Stimulated activated memory B cell treated with anti-CD40 and anti-IgM and Interleukin-4, amounts not matched to agents 10 μg/mL and 1 μg/mL and 100 μg/mL, for 72 hours (primary cell): ENCODE data around the gene RHEX.
A peak's percentile ranks its signal among the peaks of the same experiment; 100 is the strongest.
"Not testable (repeated sequence)": the region's sequence is repeated elsewhere in the genome, so short reads cannot be mapped to it uniquely, and the experiment has no call there.

ENCODE experiments used
- ATAC-seq: fragments of 150-1000 bp; cut with Tn5 transposase; 2 replicates; pipeline ENCODE4 v1.10.0; 2021
- H3K27ac Mint-ChIP-seq: one replicate; pipeline ENCODE4 v1.8.0; 2022; ENCODE audit warnings: mild to moderate bottlenecking, mixed read lengths
- H3K27me3 Mint-ChIP-seq: one replicate; pipeline ENCODE4 v1.8.0; 2022; ENCODE audit warnings: mixed read lengths
- H3K36me3 Mint-ChIP-seq: one replicate; pipeline ENCODE4 v1.8.0; 2022; ENCODE audit warnings: mixed read lengths
- H3K4me1 Mint-ChIP-seq: one replicate; pipeline ENCODE4 v1.8.0; 2022; ENCODE audit warnings: mixed read lengths
- H3K4me3 Mint-ChIP-seq: one replicate; pipeline ENCODE4 v1.8.0; 2022; ENCODE audit warnings: mild to moderate bottlenecking, moderate library complexity, mixed read lengths
- H3K9me3 Mint-ChIP-seq: one replicate; pipeline ENCODE4 v1.8.0; 2022; ENCODE audit warnings: mixed read lengths

RHEX gene

GRCh38 chr1:206052919-206053610 is at the start of gene RHEX:
TSS of gene RHEX (plus strand) at chr1:206053173. CDS start at chr1:206097829, 44,656 bp downstream.
- not testable (repeated sequence) for H3K9me3 Mint-ChIP-seq, ATAC-seq, H3K27me3 Mint-ChIP-seq
- Mint-ChIP-seq H3K4me1 (peaks cover 84% of the 10 kb centered on the region), H3K4me3 (peak within 1 kb of the TSS; percentile 84), H3K36me3 (peaks cover 52% of the 10 kb centered on the region), H3K27ac (peak within 1 kb of the TSS; percentile 94)

GRCh38 chr1:206003854-206004800 is 48.8 kb upstream of the RHEX start:
- Mint-ChIP-seq H3K4me3 (no peak overlapping the region), H3K4me1 (peaks cover 13% of the 10 kb centered on the region), H3K27ac (no peak overlapping the region), H3K27me3 (no peaks in the 10 kb centered on the region), H3K36me3 (no peaks in the 10 kb centered on the region), H3K9me3 (no peaks in the 10 kb centered on the region)
- no peak for ATAC-seq

GRCh38 chr1:206004826-206005225 is 48.1 kb upstream of the RHEX start:
- Mint-ChIP-seq H3K9me3 (no peaks in the 10 kb centered on the region), H3K4me3 (no peak overlapping the region), H3K27ac (no peak overlapping the region), H3K36me3 (no peaks in the 10 kb centered on the region), H3K27me3 (no peaks in the 10 kb centered on the region), H3K4me1 (peaks cover 13% of the 10 kb centered on the region)
- no peak for ATAC-seq

GRCh38 chr1:206005234-206005633 is 47.7 kb upstream of the RHEX start:
- Mint-ChIP-seq H3K4me1 (peaks cover 13% of the 10 kb centered on the region), H3K27me3 (no peaks in the 10 kb centered on the region), H3K9me3 (no peaks in the 10 kb centered on the region)

GRCh38 chr1:206005778-206006180 is 47.2 kb upstream of the RHEX start:
- H3K4me3 Mint-ChIP-seq: no peak overlapping the region
- peaks cover 16% of the 10 kb centered on the region for H3K4me1 Mint-ChIP-seq
- no peak for ATAC-seq
- no peaks in the 10 kb centered on the region for H3K36me3 Mint-ChIP-seq
- H3K9me3 Mint-ChIP-seq: no peaks in the 10 kb centered on the region
- no peaks in the 10 kb centered on the region for H3K27me3 Mint-ChIP-seq
- no peak overlapping the region for H3K27ac Mint-ChIP-seq

More at GRCh38 chr1:206005234-206005633, 47.7 kb upstream of the RHEX start:
- ATAC-seq: no peak
- Mint-ChIP-seq H3K36me3 (no peaks in the 10 kb centered on the region), H3K4me3 (no peak overlapping the region), H3K27ac (no peak overlapping the region)

- Mint-ChIP-seq H3K27ac (no peak overlapping the region), H3K9me3 (no peaks in the 10 kb centered on the region)
These were observed 46.0 kb upstream of the RHEX start for GRCh38 chr1:206006946-206007345.

GRCh38 chr1:206010060-206010459 is 42.9 kb upstream of the RHEX start:
- Mint-ChIP-seq H3K27me3 (no peaks in the 10 kb centered on the region), H3K4me3 (no peak overlapping the region), H3K27ac (no peak overlapping the region), H3K4me1 (peaks cover 43% of the 10 kb centered on the region), H3K9me3 (no peaks in the 10 kb centered on the region), H3K36me3 (no peaks in the 10 kb centered on the region)
- no peak for ATAC-seq

More at GRCh38 chr1:206006946-206007345, 46.0 kb upstream of the RHEX start:
- Mint-ChIP-seq H3K4me1 (peaks cover 22% of the 10 kb centered on the region), H3K27me3 (no peaks in the 10 kb centered on the region), H3K36me3 (no peaks in the 10 kb centered on the region), H3K4me3 (no peak overlapping the region)
- no peak for ATAC-seq

- ATAC-seq: no peak
- Mint-ChIP-seq H3K9me3 (no peaks in the 10 kb centered on the region), H3K4me1 (peaks cover 47% of the 10 kb centered on the region), H3K27me3 (no peaks in the 10 kb centered on the region), H3K27ac (peak overlapping the region; percentile 35), H3K36me3 (no peaks in the 10 kb centered on the region), H3K4me3 (no peak overlapping the region)
These were observed 41.9 kb upstream of the RHEX start for GRCh38 chr1:206011057-206011456.

- no peaks in the 10 kb centered on the region for H3K36me3 Mint-ChIP-seq
- peak overlapping the region; percentile 41 for H3K4me3 Mint-ChIP-seq
- ATAC-seq: peak; percentile 99
These were observed 40.7 kb upstream of the RHEX start for GRCh38 chr1:206012086-206012859.

GRCh38 chr1:206013026-206013795 is 39.8 kb upstream of the RHEX start:
- Mint-ChIP-seq H3K27ac (peak overlapping the region; percentile 90), H3K9me3 (no peaks in the 10 kb centered on the region), H3K4me3 (peak overlapping the region; percentile 41), H3K4me1 (peaks cover 47% of the 10 kb centered on the region), H3K27me3 (no peaks in the 10 kb centered on the region), H3K36me3 (no peaks in the 10 kb centered on the region)
- no peak for ATAC-seq

More at GRCh38 chr1:206012086-206012859, 40.7 kb upstream of the RHEX start:
- H3K27ac Mint-ChIP-seq: peak overlapping the region; percentile 90
- H3K4me1 Mint-ChIP-seq: peaks cover 47% of the 10 kb centered on the region
- no peaks in the 10 kb centered on the region for H3K9me3 Mint-ChIP-seq
- no peaks in the 10 kb centered on the region for H3K27me3 Mint-ChIP-seq

GRCh38 chr1:206014601-206015000 is 38.4 kb upstream of the RHEX start:
- Mint-ChIP-seq H3K9me3 (no peaks in the 10 kb centered on the region), H3K27ac (peak overlapping the region; percentile 21), H3K4me3 (no peak overlapping the region), H3K36me3 (no peaks in the 10 kb centered on the region), H3K4me1 (peaks cover 47% of the 10 kb centered on the region), H3K27me3 (no peaks in the 10 kb centered on the region)
- ATAC-seq: no peak

GRCh38 chr1:206015071-206015470 is 37.9 kb upstream of the RHEX start:
- Mint-ChIP-seq H3K9me3 (no peaks in the 10 kb centered on the region), H3K27ac (no peak overlapping the region), H3K4me3 (no peak overlapping the region), H3K27me3 (no peaks in the 10 kb centered on the region), H3K4me1 (peaks cover 47% of the 10 kb centered on the region), H3K36me3 (no peaks in the 10 kb centered on the region)
- ATAC-seq: no peak

- H3K36me3 Mint-ChIP-seq: no peaks in the 10 kb centered on the region
- no peak overlapping the region for H3K4me3 Mint-ChIP-seq
- H3K27ac Mint-ChIP-seq: no peak overlapping the region
- peaks cover 8% of the 10 kb centered on the region for H3K27me3 Mint-ChIP-seq
- peaks cover 9% of the 10 kb centered on the region for H3K4me1 Mint-ChIP-seq
- no peaks in the 10 kb centered on the region for H3K9me3 Mint-ChIP-seq
- no peak for ATAC-seq
These were observed 32.5 kb upstream of the RHEX start for GRCh38 chr1:206020393-206021007.

- Mint-ChIP-seq H3K9me3 (no peaks in the 10 kb centered on the region), H3K4me1 (peaks cover 9% of the 10 kb centered on the region), H3K4me3 (no peak overlapping the region), H3K36me3 (no peaks in the 10 kb centered on the region), H3K27ac (no peak overlapping the region), H3K27me3 (peaks cover 8% of the 10 kb centered on the region)
- no peak for ATAC-seq
These were observed 31.9 kb upstream of the RHEX start for GRCh38 chr1:206021008-206021625.
